Activated naive CD4-positive, alpha-beta T cell treated with anti-CD3 and anti-CD28 coated beads, Interleukin-2, amount 50 U/mL, for 16 hours (primary cell): ENCODE results near the gene TTLL6.
"Not testable (repeated sequence)": the region's sequence is repeated elsewhere in the genome, so short reads cannot be mapped to it uniquely, and the experiment has no call there.

Experiments used
- DNase-seq: peaks from one replicate; pipeline ENCODE4 v3.0.0-alpha.2; 2020

Gene TTLL6

DNA sequence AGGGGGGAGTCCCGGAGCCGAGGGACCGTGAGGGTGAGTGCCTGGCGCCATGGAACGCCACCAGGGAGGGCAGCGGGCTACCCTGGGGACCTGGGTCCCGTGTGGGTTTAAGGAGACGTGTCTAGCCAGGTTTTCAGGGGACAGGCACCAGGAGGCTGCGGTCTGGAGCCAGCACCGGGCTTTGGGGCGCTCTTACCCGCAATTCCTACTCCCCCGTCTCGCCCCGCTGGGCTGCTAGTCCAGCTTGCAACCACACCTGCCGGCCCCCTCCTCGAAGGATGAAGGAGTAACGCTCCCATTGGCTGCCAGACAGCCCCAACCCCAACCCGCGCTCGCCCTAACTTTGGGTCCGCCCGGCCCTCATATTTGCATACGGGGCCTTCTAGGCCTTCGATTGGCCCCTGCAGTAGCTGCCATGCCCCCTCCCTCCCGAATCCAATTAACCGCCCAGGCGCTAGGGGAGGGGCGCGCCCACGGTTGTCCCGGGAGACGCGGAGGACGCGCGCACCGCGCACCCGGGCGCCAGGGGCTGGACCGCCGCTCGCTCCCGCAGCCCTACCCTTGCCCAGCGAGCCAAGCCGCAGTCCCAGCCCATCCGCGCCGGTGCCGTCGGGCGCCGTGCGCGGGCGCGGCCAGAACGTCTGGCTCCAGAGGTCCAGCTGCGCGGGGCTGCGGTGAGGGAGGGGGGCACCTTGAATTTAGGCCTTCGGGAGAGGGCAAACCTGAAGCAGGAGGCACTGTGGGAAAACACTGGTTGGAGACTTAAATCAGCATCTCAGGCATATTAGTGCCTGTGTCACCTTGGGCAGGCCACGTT lies at the start of gene TTLL6:
TTLL6 (minus strand) TSS at position 456 of the 817 bp plus-strand sequence; CDS start at position 299, 157 bp downstream.
- peak; percentile 79 for DNase-seq

DNA sequence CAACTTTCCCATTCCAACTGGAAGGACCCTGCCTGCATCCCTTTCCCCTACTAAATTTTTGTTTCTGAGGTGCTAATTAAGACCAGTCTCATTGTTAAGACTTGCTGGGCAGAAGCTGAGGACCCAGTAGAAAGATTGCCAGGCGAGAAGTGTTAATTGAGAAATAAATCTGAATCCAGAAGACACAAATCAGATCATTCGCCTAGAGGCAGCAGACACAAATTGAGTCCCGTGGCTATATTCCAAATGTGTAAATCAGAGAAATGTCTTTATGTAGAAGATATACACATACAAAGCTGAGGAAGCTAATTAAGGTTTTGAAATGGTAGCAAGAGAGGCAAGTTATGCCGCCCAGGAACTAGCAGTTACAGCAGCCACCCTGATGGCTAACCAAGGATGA lies 43.4 kb upstream of the TTLL6 start:
- DNase-seq, result no peak

DNA sequence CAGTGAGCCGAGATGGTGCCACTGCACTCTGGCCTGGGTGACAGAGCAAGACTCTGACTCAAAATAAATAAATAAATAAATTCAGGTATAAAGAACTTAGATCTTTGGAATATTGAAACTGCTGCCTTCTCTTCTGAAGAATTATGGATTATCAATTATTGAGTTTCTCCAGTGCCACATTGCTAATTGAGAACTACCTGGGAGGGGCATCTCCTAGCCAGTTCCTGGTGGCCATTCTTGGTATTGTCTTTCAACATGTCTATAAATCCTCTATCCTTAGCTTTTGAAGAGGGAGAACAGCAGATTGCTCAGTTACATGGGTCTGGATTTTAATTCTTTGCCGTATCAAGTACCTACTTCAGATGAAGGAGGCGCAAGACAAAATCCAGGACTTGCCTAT lies 43.0 kb upstream of the TTLL6 start:
- no peak for DNase-seq

DNA sequence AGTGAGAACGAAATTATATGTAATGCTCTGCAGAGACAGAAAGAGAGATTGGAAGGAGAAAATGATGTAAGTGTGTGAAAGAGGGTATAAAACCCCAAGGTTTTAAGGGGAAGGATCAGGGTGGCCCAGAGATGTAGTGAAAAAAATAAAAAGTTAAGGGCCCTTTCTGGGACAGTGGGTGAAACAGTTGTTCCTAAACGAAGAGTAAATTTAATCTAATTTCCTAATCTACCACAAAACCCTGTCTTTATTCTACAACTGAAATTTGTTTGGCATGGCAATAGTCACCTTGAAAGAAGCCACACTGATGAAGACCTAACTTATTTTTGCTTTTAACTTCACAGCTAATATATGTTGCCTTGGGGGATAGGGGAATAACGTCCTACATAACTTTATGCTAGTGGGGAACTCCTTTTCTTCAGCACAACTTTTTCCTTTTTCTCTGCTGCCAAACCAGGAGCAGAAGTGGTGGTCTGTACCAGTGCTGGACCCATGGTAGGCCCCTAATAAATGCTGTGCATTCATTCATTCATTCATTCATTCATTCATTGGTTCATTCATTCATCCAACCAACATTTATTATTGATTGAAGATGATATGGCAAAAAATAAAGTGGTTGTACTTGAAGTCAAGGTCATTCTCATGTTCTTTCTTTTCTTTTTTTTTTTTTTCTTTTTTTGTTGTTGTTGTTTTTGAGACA lies 39.2 kb upstream of the TTLL6 start:
- DNase-seq, result no peak

DNA sequence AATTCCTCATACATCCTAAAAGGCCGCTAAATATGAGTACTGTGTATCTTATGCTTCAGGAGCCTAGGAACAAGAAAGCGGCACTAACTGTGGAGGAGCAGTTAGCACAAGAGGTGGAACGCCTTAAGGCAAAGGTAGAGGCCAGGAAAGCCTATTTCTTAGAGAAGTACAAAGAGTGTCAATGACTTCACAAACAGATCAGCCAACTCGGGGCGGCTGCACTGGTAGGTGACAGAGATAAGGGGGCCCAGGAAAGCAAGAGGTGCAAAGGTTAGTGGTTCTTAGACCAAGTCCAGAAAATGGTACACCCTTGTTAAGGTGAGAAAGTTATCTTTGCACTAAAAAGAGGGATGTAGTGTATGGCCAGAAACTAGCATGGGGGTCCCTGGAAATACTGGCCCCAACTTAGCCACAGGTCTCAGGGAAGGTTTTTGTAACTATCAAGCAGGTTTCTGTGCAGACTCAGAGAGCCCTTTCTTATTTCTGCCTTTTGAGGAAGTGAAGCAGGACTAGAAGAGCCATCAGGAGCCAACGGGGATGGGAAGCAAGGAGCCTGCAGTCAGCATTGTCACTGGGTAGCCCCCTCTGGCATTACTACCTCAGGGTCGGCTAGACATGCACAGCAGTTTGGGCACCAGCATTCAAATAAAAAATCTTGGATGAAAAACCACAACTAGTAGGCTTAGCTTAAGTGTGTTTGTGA lies 37.9 kb upstream of the TTLL6 start:
- DNase-seq, result no peak

DNA sequence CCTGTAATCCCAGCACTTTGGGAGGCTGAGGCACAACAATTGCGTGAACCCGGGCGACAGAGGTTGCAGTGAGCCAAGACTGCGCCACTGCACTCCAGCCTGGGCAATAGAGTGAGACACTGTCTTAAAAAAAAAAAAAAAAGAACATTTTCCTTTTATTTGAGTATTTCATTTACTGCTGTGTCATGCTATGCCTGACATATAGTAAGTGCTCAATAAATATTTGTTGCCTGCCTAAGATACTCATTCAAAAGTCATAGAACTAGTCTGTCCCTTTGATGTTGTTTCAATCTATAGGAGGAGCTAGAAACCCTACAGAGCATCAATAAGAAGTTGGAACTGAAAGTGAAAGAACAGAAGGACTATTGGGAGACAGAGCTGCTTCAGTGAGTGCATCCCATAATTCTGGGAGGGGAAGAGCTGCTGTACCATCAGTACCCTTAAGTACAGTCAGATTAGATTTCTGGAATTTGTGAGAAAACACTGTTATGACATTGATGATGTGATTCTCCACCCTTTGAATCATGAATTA lies 33.8 kb upstream of the TTLL6 start:
- no peak for DNase-seq

DNA sequence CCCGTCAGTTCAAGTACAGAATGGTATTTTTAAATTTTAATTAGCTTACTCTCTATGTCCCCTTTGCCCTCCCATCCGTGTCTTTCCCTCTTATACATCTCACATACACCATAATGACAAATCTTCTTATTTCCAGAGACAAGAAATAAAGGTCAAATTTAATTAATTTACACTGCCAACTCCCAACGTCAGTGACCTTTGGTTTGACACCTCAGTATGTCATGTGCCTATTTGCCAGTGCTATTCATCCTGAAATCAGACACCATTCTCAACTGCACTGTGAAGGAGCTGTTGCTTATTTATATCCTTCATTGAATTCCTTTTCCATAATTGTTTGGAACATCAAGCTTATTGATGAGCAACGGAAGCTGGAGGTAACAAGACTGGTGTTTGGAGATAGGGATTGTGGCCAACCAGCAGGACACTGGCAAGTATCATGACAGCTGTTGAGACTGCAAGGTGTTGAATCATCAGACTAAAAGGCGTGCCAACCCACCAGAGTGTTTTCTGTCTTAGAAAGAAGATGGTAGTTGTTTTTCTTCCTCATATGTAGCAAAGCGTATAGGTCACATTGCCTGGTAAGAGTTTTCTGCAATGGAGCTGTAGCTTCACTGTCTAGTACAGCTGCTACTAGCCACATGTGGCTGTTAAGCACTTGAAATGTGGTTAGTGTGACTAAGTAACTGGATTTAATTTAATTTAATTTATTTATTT lies 26.3 kb upstream of the TTLL6 start:
- DNase-seq, result no peak

DNA sequence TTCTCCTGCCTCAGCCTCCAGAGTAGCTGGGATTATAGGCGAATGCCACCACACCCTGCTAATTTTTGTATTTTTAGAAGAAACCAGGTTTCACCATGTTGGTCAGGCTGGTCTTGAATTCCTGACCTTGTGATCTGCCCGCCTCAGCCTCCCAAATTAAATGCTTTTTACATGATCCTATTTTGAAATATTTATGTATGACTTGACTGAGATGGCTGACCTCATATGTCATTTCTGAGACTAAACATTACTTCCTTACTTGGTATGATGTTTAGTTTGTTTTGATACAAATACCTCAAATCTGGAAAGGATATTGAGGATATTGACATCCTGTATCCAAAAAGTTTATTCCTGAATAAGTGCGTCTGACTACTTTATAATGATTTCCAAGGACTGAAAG lies 25.7 kb upstream of the TTLL6 start:
- no peak for DNase-seq

DNA sequence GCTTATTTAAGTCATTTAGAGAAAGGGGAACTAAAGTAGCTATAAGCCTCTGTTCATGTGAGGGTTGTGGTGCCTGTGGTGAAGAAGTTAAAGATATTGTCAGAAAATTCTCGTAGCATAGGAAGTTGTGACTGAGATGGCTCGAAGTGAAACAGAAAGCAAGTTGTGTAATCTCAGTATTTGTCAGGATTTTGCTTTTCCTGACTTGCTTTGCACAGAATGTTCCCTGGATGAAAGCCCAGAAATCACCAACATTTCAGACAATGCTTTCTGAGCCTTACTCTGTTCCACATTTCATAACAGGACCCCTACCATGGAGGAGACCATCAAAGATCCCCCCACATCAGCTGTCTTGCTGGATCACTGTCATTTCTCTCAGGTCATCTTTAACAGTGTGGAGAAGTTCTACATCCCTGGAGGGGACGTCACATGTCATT lies 24.4 kb upstream of the TTLL6 start:
- no peak for DNase-seq

DNA sequence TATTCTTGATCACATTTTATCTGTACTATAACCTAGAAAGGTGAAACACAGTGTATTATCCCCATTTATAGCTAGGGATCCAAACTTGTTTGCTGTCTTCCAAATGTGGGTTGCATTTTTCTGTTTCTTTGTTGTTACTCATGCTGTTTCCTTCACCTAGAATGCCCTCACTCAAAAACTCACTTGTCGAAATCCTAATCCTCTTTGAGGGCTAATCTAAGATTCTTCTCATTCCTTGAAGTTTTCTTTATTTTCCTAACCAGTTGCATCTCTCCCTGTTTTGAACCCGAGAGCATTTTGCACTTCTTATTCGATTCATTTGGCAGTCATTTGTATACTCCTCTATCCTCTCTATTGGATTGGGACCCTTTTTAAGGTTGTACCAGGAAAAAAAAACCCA lies 23.4 kb upstream of the TTLL6 start:
- DNase-seq, result no peak

DNA sequence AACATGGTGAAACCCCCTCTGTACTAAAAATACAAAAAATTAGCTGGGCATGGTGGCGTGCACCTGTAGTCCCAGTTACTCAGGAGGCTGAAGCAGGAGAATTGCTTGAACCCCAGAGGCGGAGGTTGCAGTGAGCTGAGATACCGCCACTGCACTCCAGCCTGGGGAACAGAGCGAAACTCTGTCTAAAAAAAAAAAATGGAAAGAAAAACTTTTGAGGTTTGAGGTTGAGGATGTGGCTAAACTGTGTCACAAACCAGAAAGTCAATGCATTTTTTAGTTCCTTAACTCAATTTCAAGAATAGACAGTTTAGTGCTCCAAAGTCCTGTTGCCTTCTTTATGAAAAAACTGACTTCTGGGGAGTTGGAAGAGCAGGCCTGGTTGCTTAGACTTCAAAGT lies 20.4 kb upstream of the TTLL6 start:
- DNase-seq, result not testable (repeated sequence)

DNA sequence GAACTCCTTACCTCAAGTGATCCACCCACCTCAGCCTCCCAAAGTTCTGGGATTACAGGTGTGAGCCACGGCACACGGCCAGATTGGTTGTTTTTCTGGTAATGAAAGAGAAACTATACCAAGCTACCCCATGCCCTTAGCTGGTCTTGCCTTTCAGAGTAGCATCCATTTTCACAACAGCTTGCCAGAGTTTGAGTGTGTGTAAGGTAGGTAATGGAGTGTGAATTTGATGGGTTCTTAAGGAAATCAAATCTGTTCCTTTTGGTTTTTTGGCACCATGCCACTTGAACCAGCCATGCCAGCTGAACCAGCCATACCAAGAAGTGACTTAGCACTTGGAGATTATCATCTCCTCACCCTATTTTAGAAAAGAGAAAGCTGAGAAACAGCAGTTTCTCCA lies 18.9 kb upstream of the TTLL6 start:
- DNase-seq, result no peak

DNA sequence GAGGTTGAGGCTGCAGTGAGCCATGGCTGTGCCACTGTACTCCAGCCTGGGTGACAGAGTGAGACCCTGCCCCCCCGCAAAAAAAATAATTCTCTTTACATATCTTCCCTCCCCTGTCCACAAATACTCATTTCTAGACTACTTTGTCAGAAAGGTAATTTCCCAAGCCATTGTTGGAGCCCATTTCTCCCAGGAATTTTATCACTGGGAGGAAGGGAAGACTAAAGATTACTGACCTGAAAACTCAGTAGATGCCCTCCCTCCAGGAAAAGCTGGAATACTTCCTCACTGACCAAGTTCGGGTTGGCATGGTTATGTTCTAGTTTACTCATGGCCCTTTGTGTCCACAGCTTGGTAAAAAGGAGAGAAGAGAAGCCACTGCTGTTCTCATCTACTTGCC lies 17.9 kb upstream of the TTLL6 start:
- no peak for DNase-seq

DNA sequence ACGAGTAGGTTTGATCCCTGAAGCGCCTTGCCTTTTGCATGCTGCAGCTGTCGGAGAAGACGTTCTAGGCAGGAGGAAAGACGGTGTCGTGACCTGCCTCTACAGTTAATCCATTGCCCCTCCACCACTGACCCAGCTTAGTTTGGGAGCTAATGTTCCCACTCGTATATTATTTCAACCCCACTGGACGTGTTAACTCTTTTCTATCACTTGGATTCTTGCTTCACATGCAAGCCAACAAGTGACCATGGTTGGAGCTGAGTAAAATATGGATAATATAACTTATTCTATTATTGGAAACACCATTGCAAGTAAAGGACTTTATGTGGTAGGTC lies 14.5 kb upstream of the TTLL6 start:
- no peak for DNase-seq

DNA sequence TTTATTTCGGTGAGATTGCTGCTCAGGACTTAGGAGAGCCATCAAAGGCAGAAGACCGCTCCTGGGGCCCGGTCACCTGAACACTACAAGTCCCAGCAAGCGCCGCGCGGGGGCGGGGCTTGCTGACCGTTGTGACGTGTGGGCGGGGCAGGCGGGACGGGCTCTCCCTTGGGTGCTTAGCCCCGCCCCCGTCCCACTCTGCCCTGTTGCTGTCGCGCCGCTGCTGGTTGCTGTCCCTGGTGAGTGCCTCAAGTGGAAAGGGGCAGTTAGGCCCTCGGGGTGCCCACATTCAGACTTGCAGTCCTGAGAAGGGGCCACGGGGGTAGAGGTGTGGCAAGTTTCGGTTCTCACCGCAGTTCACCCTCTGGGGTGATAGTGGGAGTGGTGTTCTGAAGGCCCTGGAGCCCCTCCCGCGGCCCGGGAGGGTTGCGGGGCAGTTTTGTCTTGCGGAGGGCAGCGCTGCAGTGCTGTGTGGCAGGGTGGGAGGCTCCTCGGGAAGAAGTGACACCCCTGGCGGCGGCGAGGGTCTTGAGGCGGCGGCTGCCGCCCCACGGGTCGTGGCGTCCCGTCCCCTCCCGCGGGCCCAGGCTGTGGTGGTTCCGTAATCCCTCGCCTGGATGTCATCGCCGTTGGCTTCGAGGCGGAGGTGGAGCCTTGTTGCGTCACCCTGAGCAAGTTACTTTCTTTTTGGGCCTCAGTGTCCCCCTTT lies 14.0 kb upstream of the TTLL6 start, which contains the start of gene CALCOCO2:
CALCOCO2 (plus strand) TSS at position 196 of the 709 bp plus-strand sequence. CDS start 10,673 bp downstream, outside the sequence.
- peak; percentile 82 for DNase-seq

DNA sequence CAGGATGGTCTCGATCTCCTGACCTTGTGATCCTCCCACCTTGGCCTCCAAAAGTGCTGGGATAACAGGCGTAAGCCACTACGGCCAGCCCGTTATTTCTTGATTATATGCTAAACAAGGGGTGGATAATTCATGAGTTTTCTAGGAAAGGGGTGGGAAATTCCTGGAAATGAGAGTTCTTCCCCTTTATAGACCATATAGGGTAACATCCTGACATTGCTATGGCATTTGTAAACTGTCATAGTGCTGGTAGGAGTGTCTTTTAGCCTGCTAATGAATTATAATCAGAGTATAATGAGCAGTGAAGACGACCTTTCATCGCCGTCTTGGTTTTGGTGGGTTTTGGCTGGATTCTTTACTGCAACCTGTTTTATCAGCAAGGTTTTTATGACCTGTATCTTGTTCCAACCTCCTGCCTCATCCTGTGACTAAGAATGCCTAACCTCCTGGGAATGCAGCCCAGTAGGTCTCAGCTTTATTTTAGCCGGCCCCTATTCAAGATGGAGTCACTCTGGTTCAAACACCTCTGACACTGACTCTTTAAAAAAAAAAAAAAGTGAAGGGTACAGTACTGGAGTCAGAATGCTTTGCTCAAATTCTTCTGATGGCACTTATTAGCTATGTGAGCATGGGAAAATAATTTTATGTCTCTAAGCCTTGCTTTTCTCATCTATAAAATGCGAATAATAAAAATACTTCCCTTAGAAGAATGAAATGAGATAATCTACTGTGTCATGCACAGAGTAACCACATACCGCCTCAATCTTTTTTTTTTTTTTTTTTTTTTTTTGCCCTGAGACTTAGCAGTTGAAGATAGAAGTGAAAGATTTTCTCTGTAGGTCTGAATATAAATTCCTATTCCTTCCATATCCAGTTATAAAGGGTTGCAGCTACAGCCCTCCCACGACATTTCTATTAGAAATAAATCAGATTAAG lies 8.7 kb upstream of the TTLL6 start:
- no peak for DNase-seq

DNA sequence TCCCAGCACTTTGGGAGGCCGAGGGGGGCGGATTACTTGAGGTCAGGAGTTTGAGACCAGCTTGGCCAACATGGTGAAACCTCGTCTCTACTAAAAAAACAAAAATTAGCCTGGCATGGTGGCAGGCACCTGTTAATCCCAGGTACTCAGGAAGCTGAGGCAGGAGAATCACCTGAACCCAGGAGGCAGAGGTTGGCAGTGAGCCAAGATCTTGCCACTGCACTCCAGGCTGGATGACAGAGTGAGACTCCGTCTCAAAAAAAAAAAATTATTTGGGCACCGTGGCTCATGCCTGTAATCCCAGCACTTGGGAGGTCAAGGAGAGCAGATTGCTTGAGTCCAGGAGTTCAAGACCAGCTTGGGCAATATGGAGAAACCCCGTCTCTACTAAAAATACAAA lies 3.9 kb upstream of the TTLL6 start:
- DNase-seq, result not testable (repeated sequence)

DNA sequence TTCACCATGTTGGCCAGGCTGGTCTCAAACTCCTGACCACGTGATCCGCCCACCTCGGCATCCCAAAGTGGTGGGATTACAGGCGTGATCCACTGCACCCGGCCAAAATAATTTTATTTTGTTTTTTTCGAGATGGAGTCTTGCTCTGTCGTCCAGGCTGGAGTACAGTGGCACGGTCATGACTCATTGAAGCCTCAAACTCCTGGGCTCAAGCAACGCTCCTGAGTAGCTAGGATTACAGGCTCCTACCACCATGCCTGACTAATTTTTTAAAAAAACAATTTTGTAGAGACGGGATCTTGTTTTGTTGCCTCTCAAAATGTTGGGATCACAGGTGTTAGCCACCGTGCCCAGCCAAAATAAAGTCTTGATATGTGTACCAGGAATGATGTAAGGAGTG lies 2.4 kb upstream of the TTLL6 start:
- no peak for DNase-seq

DNA sequence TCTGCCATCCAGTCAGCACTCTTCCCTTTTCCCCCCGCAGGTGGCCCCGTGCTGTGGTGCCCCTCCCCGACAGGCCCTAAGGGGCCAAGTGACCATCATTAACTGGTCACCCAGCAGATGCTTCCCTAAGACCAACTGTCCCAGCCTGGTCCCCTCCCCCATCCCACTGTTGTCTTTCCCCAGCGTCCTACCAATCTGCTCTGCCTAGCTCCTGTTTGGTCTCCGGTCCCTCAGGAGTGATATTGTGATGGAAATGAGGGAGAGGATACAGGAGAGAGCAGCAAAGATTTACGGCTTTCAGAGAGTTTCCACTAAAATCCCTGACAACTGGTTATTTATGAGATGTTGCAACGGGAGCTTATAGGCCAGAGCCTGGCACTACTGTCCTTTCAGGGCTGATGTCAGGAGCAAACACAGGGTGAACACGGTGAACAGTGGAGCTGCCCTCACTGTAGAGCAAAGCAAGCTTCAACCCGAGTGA lies 1.4 kb upstream of the TTLL6 start:
- DNase-seq, result no peak

DNA sequence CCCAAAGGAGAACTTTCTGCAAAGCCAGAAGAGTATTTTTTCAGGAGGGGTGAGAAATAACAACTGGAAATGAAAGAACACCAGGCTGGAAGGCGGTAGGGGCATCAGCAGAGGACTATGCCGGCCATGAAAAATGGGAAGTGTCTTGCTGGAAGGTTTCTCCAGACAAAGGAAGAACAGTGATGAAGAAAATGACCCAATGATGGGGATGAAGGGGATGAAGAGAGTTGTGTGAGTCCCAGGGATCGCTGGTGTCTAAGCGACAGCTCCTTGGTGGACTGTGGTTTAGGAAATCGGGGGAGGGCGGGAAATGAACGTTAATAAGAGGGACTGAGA lies 623 bp downstream of the TTLL6 start:
- DNase-seq, result no peak

DNA sequence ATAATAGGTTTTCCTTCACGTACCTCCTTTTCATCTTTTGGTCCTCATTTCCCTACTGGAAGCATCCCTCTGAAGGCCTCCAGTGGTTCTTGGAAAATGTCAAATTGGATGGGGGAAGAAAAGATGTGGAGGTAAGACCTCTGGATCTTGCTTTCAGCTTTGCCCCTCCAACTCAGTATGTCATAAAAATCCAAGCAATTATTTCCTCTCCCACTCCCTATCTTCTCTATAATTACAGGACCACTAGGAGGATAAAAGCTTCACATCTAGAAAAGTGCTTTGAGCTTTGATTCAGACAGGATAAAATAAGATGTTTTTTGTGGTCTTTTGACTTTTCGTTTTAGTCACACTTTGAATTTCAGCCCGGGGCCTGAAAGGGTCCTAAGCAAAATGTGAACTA lies 1.7 kb downstream of the TTLL6 start:
- DNase-seq, result no peak
